K562 (cell line): ENCODE results near the gene SETDB2. TPM values are rescaled to one million over a fixed set of nuclear protein-coding genes. Genes with fewer than 3 reads are reported as not detected.
A peak's percentile ranks its signal among the peaks of the same experiment; 100 is the strongest.

Experiments
- ATAC-seq: fragments of 200-7000 bp; cut with Tn5 transposase; 3 replicates; pipeline ENCODE4 v1.9.1; 2020; ENCODE audit warnings: moderate library complexity
- BruUV-seq: library from RNA; stranded (reverse); fragments of 400-500 nt; replicated peaks from 2 replicates; lab custom pipeline; 2021; lab: Mats Ljungman, UMichigan
- CTCF ChIA-PET: fragments of 300-600 bp; formaldehyde crosslinking; extraction: SDS; loops from one replicate; lab custom pipeline; 2021; ENCODE audit warnings: low intra/inter-chr PET ratio; lab: Yijun Ruan, JAX
- POLR2A ChIA-PET: fragments of 300-600, 350-650 bp; sonication (Branson Sonifier 250); formaldehyde crosslinking; extraction: SDS; loops from one replicate; lab custom pipeline; 2021; ENCODE audit warnings: antibody characterized with exemption, inconsistent platforms; lab: Yijun Ruan, JAX
- DNase-seq, 4 experiments: peaks; one replicate each; pipeline versions ENCODE4 v3.0.0 to v3.0.0-alpha.2; 2011 to 2018; ENCODE audit warnings: low spot score in 3 of 4, mixed read lengths in 3 of 4; ENCODE audit errors: extremely low read depth in 1 of 4
- FAIRE-seq: peaks from 2 replicates; lab custom pipeline; 2011; peaks lifted over from hg19 to GRCh38; lab: Jason Lieb, UNC
- H2AFZ ChIP-seq: 2 replicates; pipeline ENCODE4 v1.6.0; 2011; ENCODE audit warnings: low read depth, low read length, control low read depth, inconsistent platforms
- H3K27ac ChIP-seq: fragments of 200-600 bp; 3 replicates; pipeline ENCODE4 v1.8.0; 2011; ENCODE audit warnings: low read depth, mild to moderate bottlenecking, control low read depth, inconsistent platforms, low read length, moderate library complexity, mixed read lengths; ENCODE audit errors: extremely low read depth
- H3K27me3 ChIP-seq, 2 experiments: fragments of 300-600 bp in 1 of 2; 2 replicates in 1 of 2; 3 replicates in 1 of 2; pipeline versions ENCODE4 v1.6.0 to v1.8.0; 2011; ENCODE audit warnings: inconsistent platforms in 2 of 2, low read length in 2 of 2, mild to moderate bottlenecking in 1 of 2, mixed read lengths in 1 of 2, moderate library complexity in 1 of 2; ENCODE audit not compliant: control insufficient read depth in 2 of 2, insufficient read depth in 2 of 2
- H3K36me3 ChIP-seq: fragments of 300-600 bp; 3 replicates; pipeline ENCODE4 v1.8.0; 2011; ENCODE audit warnings: mild to moderate bottlenecking, low read length, inconsistent platforms; ENCODE audit not compliant: control insufficient read depth, insufficient read depth
- H3K4me1 ChIP-seq, 2 experiments: fragments of 200-600 bp in 1 of 2; replicated peaks in 1 of 2; 2 replicates in 1 of 2; 3 replicates in 1 of 2; pipeline versions ENCODE4 v1.5.1 to v1.8.0; 2011; ENCODE audit warnings: inconsistent platforms in 2 of 2, low read length in 2 of 2, mild to moderate bottlenecking in 1 of 2, mixed read lengths in 1 of 2, moderate library complexity in 1 of 2; ENCODE audit not compliant: control insufficient read depth in 2 of 2, insufficient read depth in 2 of 2
- H3K4me2 ChIP-seq: 2 replicates; pipeline ENCODE4 v1.6.1; 2011; ENCODE audit warnings: low read length, control low read depth, inconsistent platforms, mixed read lengths; ENCODE audit not compliant: insufficient read depth
- H3K4me3 ChIP-seq: fragments of 200-600 bp; sonication (generic), shearing (Covaris generic); 2 replicates; pipeline ENCODE4 v1.5.1; 2016; ENCODE audit warnings: control low read depth, inconsistent platforms
- H3K79me2 ChIP-seq: fragments of 200-600 bp; 3 replicates; pipeline ENCODE4 v1.8.0; 2011; ENCODE audit warnings: low read length, inconsistent platforms; ENCODE audit not compliant: control insufficient read depth, insufficient read depth
- H3K9ac ChIP-seq, 2 experiments: 2 replicates each; pipeline versions ENCODE4 v1.6.0 to v1.6.1; 2011; ENCODE audit warnings: low read depth in 2 of 2, low read length in 2 of 2, control low read depth in 1 of 2, inconsistent platforms in 1 of 2, mild to moderate bottlenecking in 1 of 2, mixed read lengths in 1 of 2; ENCODE audit not compliant: insufficient read depth in 1 of 2
- H3K9me1 ChIP-seq: one replicate; pipeline ENCODE4 v1.6.0; 2011; ENCODE audit warnings: inconsistent platforms, mild to moderate bottlenecking, low read length, moderate library complexity; ENCODE audit not compliant: control insufficient read depth, insufficient read depth
- H3K9me3 ChIP-seq: replicated peaks from 2 replicates; pipeline ENCODE4 v1.5.1; 2011; ENCODE audit warnings: low read depth, low read length, inconsistent platforms; ENCODE audit not compliant: control insufficient read depth, insufficient read depth
- H4K20me1 ChIP-seq: replicated peaks from 2 replicates; pipeline ENCODE4 v1.6.1; 2011; ENCODE audit warnings: low read length, inconsistent platforms, mixed read lengths; ENCODE audit not compliant: control insufficient read depth, insufficient read depth
- FOXM1 ChIP-seq, 2 experiments: fragments of 450-650 bp in 1 of 2; sonication (generic) in 1 of 2; formaldehyde crosslinking in 1 of 2; IDR thresholded peaks; 2 replicates each; pipeline versions ENCODE4 v1.6.1 to v1.9.0; 2017 to 2022; ENCODE audit warnings: low read depth in 2 of 2, mild to moderate bottlenecking in 2 of 2, missing genetic modification reagents in 1 of 2, moderate library complexity in 1 of 2
- LEF1 ChIP-seq: fragments of 450-650 bp; IDR thresholded peaks from 2 replicates; pipeline ENCODE4 v1.6.1; 2016; ENCODE audit warnings: mild to moderate bottlenecking
- OTX1 ChIP-seq: fragments of 450-650 bp; formaldehyde crosslinking; IDR thresholded peaks from 2 replicates; pipeline ENCODE4 v1.4.0; 2022; ENCODE audit warnings: mild to moderate bottlenecking
- RNF2 ChIP-seq: sonication (generic); IDR thresholded peaks from 2 replicates; pipeline ENCODE4 v1.6.1; 2016
- SAFB ChIP-seq: fragments of 200-400 bp; formaldehyde crosslinking; IDR thresholded peaks from 2 replicates; pipeline ENCODE4 v1.6.1; 2017; ENCODE audit warnings: low read depth, low read length, borderline replicate concordance
- SIN3A ChIP-seq, 2 experiments: fragments of 150-350 bp in 1 of 2; IDR thresholded peaks; 2 replicates each; pipeline ENCODE4 v1.6.1; 2011 to 2016; ENCODE audit warnings: borderline replicate concordance in 2 of 2, low read depth in 2 of 2, low read length in 2 of 2, mild to moderate bottlenecking in 2 of 2, moderate library complexity in 2 of 2; ENCODE audit not compliant: control insufficient read depth in 1 of 2
- SIN3B ChIP-seq: fragments of 450-650 bp; IDR thresholded peaks from 2 replicates; pipeline ENCODE4 v1.6.1; 2017; ENCODE audit warnings: low read depth, mild to moderate bottlenecking, moderate library complexity
- ZEB2 ChIP-seq: fragments of 450-650 bp; IDR thresholded peaks from 2 replicates; pipeline ENCODE4 v1.6.1; 2016
- WGBS: fragments of 100-300 bp; shearing (Covaris generic); methylation state at CpG from one replicate; pipeline ENCODE4 v1.1.6; 2016; ENCODE audit warnings: low coverage, mixed read lengths; ENCODE audit not compliant: insufficient coverage; ENCODE audit errors: missing lambda C conversion rate; 5-methylcytosine and 5-hydroxymethylcytosine counted together
- in situ Hi-C: fragments of 300-500 bp; cut with MboI; formaldehyde crosslinking; loops from 4 replicates; pipeline ENCODE4 v1.15.0; 2018; ENCODE audit warnings: inconsistent platforms, mixed read lengths
- intact Hi-C: fragments of 100-400 bp; cut with micrococcal nuclease; formaldehyde crosslinking; loops from 2 replicates; pipeline ENCODE4 v1.14.2; 2022
- polyA plus RNA-seq, 8 experiments: library from polyadenylated mRNA; depleted of rRNA in 4 of 8; stranded (reverse) in 5 of 8; unstranded in 3 of 8; fragments of >200 nt; fragmentation: Nextera tagmentation in 2 of 8; fragmentation: Illumina TruSeq in 1 of 8; extraction: Ambion mirVana in 2 of 8; extraction: Trizol in 1 of 8; gene quantifications; 2 replicates each; pipeline versions ENCODE4 v1.2.1 to v1.2.3, GENCODE V29; 2011 to 2014; ENCODE audit warnings: inconsistent platforms in 1 of 8, missing spikeins in 1 of 8
- total RNA-seq, 7 experiments: library from RNA; depleted of rRNA in 6 of 7; stranded (reverse); fragments of >200 nt in 6 of 7; fragmentation: Illumina TruSeq in 2 of 7; extraction: Trizol in 2 of 7; gene quantifications; 2 replicates each; pipeline versions ENCODE4 v1.2.1 to v1.2.3, GENCODE V29; 2011 to 2021; ENCODE audit warnings: low replicate concordance in 1 of 7
- TF ChIP-seq, protein P1 (sequence below): fragments of 450-650 bp; IDR thresholded peaks from 2 replicates; pipeline ENCODE4 v1.6.1; 2016
- TF ChIP-seq, protein P2 (sequence below): fragments of 450-650 bp; IDR thresholded peaks from 2 replicates; pipeline ENCODE4 v1.6.1; 2016; ENCODE audit warnings: missing biosample characterization, missing genetic modification characterization
- TF ChIP-seq, protein P3 (sequence below), 2 experiments: IDR thresholded peaks; 2 replicates each; pipeline ENCODE4 v1.6.1; 2012; ENCODE audit warnings: improper control_type of control experiment in 2 of 2, low read depth in 2 of 2, low read length in 2 of 2, borderline replicate concordance in 1 of 2
- TF ChIP-seq, protein P4 (sequence below): sonication (generic); formaldehyde crosslinking; IDR thresholded peaks from 2 replicates; pipeline ENCODE4 v1.8.0; 2022; ENCODE audit warnings: missing genetic modification reagents, mild to moderate bottlenecking, borderline replicate concordance

Gene SETDB2
- total and polyA plus RNA-seq, 9 of the 15 experiments (the other 6 are each of a cell fraction or from before 2014, with no cell fraction given) = 1.0 to 9.0 (median 6.1) TPM

DNA sequence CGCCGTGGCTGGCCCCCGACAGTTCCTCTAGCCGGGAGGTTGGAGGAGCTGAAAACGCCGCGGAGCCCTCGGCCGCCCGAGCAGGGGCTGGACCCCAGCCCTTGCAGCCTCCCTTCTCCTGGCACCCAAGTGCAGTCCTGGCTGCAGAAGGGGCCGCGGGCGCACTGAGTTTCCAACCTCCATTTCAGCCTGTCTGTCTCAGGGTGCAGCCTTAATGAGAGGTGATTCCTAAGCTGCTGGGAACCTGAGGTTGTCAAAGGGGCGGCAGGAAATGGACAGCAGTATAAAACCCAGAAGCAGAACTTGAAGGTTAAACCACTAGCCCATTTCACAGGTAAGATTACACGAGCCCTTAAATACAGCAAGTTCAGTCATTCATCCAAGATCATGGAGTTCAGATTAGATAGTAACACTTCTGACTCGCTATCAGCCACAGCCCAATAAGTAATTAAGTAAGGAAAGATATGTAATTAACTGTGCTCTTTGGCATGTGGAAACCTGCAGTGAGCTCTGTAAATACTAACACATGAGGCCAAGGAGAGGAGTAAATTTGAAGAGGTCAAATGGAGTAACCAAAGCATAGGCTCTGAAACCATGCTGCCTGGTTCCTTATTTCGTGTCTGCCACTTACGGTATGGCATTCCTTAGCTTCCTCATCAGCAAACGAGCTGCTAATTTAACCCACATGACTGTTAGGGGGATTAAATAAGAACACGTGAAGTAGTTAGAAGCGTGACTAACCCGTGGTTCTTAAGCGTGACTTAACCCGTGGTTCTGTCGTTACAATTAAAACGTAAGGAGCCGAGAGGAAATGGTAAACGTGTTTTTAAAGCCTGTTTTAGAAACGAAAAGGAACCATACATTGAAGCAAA lies 686 bp downstream of the SETDB2 start:
- in situ Hi-C loops = no loop called here
- intact Hi-C loops = loop anchor here (5.0 kb wide), 1 partner anchor 163 kb away; no protein-coding TSS in a partner anchor
- ATAC-seq = peak; percentile 49
- Histone ChIP-seq H3K9me3 (no peaks in the 10 kb centered on the region), H3K27ac (peak overlapping the region; percentile 91), H3K9ac (peak overlapping the region; percentile 76 to 94), H3K4me1 (peaks cover 0 to 6% of the 10 kb centered on the region in 2 experiments; a peak in 2 of 5 replicates), H3K79me2 (peaks cover 51% of the 10 kb centered on the region), H3K9me1 (no peaks in the 10 kb centered on the region), H3K36me3 (no peaks in the 10 kb centered on the region), H2AFZ (peak overlapping the region; percentile 97), H4K20me1 (no peaks in the 10 kb centered on the region), H3K4me3 (peak overlapping the region; percentile 81), H3K4me2 (peak overlapping the region; percentile 93), H3K27me3 (no peaks in the 10 kb centered on the region)
- CTCF ChIA-PET = no interaction called here
- WGBS = 0% methylated on average over 29 of the region's 29 CpGs
- DNase-seq = peak in 3 of 4 experiments; percentile 9 to 59 (median 10)
- POLR2A ChIA-PET = interaction anchor here (0.6 to 1.3 kb wide), 13 partner anchors 8 to 1605 kb away, joined by 3 to 7 read pairs (median 3); partner anchors contain the start of genes EBPL and PHF11
- BruUV-seq = TSS peak; percentile 70
- FAIRE-seq = peak; percentile 46
- TF ChIP-seq, protein P1, sequence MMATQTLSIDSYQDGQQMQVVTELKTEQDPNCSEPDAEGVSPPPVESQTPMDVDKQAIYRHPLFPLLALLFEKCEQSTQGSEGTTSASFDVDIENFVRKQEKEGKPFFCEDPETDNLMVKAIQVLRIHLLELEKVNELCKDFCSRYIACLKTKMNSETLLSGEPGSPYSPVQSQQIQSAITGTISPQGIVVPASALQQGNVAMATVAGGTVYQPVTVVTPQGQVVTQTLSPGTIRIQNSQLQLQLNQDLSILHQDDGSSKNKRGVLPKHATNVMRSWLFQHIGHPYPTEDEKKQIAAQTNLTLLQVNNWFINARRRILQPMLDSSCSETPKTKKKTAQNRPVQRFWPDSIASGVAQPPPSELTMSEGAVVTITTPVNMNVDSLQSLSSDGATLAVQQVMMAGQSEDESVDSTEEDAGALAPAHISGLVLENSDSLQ = 0 out of 2 replicates have a peak, but pooled peaks have one; percentile 6
- TF ChIP-seq FOXM1 (IDR thresholded peaks at IDR 0.05; ENCODE audit: low read depth) (no peak), FOXM1 (CRISPR knock-in tag; IDR thresholded peaks at IDR 0.05; ENCODE audit: low read depth) (no peak), SIN3B (no peak), LEF1 (no peak; the same call in 1 of the 2 replicates), SIN3A (IDR thresholded peaks at IDR 0.05; ENCODE audit: borderline replicate concordance in 2 of 2, control insufficient read depth in 1 of 2, low read depth in 2 of 2, low read length in 2 of 2) (no peak), OTX1 (CRISPR knock-in tag) (no peak), ZEB2 (no peak), RNF2 (no peak), SAFB (no peak)
- TF ChIP-seq, protein P2, sequence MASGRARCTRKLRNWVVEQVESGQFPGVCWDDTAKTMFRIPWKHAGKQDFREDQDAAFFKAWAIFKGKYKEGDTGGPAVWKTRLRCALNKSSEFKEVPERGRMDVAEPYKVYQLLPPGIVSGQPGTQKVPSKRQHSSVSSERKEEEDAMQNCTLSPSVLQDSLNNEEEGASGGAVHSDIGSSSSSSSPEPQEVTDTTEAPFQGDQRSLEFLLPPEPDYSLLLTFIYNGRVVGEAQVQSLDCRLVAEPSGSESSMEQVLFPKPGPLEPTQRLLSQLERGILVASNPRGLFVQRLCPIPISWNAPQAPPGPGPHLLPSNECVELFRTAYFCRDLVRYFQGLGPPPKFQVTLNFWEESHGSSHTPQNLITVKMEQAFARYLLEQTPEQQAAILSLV (tag) = no peak
- TF ChIP-seq, protein P3, sequence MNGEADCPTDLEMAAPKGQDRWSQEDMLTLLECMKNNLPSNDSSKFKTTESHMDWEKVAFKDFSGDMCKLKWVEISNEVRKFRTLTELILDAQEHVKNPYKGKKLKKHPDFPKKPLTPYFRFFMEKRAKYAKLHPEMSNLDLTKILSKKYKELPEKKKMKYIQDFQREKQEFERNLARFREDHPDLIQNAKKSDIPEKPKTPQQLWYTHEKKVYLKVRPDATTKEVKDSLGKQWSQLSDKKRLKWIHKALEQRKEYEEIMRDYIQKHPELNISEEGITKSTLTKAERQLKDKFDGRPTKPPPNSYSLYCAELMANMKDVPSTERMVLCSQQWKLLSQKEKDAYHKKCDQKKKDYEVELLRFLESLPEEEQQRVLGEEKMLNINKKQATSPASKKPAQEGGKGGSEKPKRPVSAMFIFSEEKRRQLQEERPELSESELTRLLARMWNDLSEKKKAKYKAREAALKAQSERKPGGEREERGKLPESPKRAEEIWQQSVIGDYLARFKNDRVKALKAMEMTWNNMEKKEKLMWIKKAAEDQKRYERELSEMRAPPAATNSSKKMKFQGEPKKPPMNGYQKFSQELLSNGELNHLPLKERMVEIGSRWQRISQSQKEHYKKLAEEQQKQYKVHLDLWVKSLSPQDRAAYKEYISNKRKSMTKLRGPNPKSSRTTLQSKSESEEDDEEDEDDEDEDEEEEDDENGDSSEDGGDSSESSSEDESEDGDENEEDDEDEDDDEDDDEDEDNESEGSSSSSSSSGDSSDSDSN (IDR thresholded peaks at IDR 0.05; ENCODE audit: borderline replicate concordance in 1 of 2, low read depth in 2 of 2, low read length in 2 of 2) = no peak
- TF ChIP-seq, protein P4, sequence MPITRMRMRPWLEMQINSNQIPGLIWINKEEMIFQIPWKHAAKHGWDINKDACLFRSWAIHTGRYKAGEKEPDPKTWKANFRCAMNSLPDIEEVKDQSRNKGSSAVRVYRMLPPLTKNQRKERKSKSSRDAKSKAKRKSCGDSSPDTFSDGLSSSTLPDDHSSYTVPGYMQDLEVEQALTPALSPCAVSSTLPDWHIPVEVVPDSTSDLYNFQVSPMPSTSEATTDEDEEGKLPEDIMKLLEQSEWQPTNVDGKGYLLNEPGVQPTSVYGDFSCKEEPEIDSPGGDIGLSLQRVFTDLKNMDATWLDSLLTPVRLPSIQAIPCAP (CRISPR knock-in tag) = no peak
